ENCODE results near the gene TMEM198.

Gene TMEM198

DNA sequence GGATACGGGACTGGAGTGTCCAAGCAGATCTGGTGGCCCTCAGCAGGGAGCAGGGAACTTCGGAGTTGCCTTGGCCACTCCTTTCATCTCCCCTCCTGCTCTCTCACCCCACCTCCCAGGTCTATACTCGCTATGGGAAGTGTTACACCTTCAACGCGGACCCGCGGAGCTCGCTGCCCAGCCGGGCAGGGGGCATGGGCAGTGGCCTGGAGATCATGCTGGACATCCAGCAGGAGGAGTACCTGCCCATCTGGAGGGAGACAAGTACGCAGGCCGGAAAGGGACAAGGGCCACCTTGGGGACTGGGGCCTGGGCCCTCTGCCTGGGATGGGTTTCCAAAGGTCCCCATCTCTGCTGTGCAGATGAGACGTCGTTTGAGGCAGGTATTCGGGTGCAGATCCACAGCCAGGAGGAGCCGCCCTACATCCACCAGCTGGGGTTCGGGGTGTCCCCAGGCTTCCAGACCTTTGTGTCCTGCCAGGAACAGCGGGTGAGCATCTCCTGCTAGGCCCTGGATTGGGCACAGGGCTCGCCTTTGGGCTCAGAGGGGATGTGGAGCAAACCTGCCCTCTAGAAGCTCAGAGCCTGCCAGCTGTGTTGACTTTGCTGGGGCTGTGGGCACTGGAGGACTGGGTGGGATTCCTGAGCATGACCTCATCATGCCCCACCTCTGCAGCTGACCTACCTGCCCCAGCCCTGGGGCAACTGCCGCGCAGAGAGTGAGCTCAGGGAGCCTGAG lies 12.0 kb upstream of the TMEM198 start:
- no peak overlapping the region for H3K4me3 ChIP-seq (ENCODE audit: low read depth, low read length)
- no peak for DNase-seq (ENCODE audit: low read depth)
- TF ChIP-seq, protein P1, sequence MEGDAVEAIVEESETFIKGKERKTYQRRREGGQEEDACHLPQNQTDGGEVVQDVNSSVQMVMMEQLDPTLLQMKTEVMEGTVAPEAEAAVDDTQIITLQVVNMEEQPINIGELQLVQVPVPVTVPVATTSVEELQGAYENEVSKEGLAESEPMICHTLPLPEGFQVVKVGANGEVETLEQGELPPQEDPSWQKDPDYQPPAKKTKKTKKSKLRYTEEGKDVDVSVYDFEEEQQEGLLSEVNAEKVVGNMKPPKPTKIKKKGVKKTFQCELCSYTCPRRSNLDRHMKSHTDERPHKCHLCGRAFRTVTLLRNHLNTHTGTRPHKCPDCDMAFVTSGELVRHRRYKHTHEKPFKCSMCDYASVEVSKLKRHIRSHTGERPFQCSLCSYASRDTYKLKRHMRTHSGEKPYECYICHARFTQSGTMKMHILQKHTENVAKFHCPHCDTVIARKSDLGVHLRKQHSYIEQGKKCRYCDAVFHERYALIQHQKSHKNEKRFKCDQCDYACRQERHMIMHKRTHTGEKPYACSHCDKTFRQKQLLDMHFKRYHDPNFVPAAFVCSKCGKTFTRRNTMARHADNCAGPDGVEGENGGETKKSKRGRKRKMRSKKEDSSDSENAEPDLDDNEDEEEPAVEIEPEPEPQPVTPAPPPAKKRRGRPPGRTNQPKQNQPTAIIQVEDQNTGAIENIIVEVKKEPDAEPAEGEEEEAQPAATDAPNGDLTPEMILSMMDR (IDR thresholded peaks at IDR 0.05; ENCODE audit: low read depth, low read length, missing control alignments) = no peak
- in situ Hi-C loops (cut with HindIII; ENCODE audit: low sequenced_read_pairs) = loop anchor here (25.0 kb wide), 1 partner anchor 120 kb away; the partner anchor contains the start of gene DES

DNA sequence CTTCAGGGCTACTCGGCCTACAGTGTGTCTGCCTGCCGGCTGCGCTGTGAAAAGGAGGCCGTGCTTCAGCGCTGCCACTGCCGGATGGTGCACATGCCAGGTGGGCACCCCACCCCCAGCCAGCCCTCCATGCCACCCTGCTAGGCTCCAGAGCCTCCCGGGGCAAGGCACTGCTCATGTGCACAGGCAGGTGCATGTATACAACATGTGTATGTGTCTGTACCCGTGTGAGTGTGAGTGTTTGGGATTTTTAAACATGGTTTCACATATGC lies 11.5 kb upstream of the TMEM198 start:
- in situ Hi-C loops (cut with HindIII; ENCODE audit: low sequenced_read_pairs) = loop anchor here (25.0 kb wide), 1 partner anchor 120 kb away; the partner anchor contains the start of gene DES
- no peak overlapping the region for H3K4me3 ChIP-seq (ENCODE audit: low read depth, low read length)
- no peak for DNase-seq (ENCODE audit: low read depth)
- TF ChIP-seq, protein P1 (IDR thresholded peaks at IDR 0.05; ENCODE audit: low read depth, low read length, missing control alignments) = no peak

DNA sequence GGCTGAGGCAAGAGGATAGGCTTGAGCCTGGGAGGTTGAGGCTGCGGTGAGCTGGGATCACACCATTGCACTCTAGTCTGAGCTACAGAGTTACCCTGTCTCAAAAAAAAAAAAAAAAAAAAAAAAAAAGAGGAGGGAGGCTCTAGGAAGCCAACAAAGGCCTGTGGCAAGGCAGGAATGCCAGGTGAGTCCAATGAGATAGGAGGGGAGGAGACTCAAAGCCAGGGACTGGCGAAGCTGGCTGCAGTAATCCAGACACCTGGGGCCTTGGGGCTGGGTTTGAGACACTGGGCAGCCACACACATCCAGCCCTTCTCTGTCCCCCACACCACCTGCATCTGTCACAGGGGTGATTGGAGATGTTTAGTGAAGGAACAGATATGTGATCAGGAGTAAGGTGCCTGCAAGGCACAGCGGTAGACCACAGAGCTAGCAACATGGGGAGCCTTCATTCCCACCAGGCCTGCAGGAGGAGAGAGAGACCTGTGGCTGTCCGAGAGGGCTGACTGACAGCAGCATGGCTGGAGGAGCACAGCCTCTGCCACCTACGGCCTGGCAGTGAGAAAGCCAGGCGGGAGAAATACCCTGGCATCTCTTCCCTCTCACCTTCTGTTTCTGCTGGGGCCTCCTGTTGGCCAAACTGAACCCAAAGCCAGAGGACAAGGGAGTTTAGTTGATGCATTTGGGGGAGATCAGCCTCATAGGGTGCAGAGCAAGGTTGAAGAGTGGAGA lies 9.7 kb upstream of the TMEM198 start:
- in situ Hi-C loops (cut with HindIII; ENCODE audit: low sequenced_read_pairs) = loop anchor here (25.0 kb wide), 1 partner anchor 122 kb away; the partner anchor contains the start of gene DES
- no peak for DNase-seq (ENCODE audit: low read depth)
- TF ChIP-seq, protein P1 (IDR thresholded peaks at IDR 0.05; ENCODE audit: low read depth, low read length, missing control alignments) = no peak
- H3K4me3 ChIP-seq (ENCODE audit: low read depth, low read length) = no peak overlapping the region

DNA sequence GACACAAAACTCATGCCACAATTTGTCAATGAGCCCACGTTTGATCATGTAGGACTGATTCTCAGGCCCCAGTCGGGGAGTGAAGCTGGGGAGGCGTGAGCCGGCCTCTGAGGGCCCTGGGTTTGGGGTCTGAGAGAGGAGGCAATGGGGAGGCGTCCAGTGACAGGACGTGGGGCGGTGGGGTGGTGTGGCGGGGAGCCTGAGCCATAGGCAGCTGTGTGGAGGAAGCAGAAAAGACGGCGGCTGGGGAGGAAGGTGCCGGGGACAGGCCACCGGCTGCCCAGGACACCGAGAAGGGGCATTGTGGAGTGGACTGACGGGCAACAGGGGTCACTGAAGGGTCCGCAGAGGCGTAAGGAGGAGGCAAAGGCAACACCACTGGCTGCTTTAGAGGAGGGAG lies 7.4 kb upstream of the TMEM198 start:
- in situ Hi-C loops (cut with HindIII; ENCODE audit: low sequenced_read_pairs) = loop anchor here (25.0 kb wide), 1 partner anchor 124 kb away; the partner anchor contains the start of gene DES
- TF ChIP-seq, protein P1 (IDR thresholded peaks at IDR 0.05; ENCODE audit: low read depth, low read length, missing control alignments) = no peak
- H3K4me3 ChIP-seq (ENCODE audit: low read depth, low read length) = no peak overlapping the region
- DNase-seq (ENCODE audit: low read depth) = no peak

DNA sequence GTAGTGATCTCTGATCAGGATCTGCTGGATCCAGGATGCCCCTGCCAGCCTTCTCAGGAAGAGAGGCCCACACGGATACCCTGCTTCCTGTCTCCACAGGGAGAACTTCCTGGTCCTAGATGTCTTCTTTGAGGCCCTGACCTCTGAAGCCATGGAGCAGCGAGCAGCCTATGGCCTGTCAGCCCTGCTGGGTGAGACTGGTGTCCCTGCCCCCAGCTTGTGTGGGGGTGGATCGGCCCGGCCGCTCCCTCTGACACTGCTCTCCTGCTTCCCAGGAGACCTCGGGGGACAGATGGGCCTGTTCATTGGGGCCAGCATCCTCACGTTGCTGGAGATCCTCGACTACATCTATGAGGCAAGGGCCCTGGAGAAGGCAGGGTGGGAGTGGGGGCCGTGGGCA lies 6.9 kb upstream of the TMEM198 start:
- no peak overlapping the region for H3K4me3 ChIP-seq (ENCODE audit: low read depth, low read length)
- in situ Hi-C loops (cut with HindIII; ENCODE audit: low sequenced_read_pairs) = loop anchor here (25.0 kb wide), 1 partner anchor 125 kb away; the partner anchor contains the start of gene DES
- no peak for DNase-seq (ENCODE audit: low read depth)
- TF ChIP-seq, protein P1 (IDR thresholded peaks at IDR 0.05; ENCODE audit: low read depth, low read length, missing control alignments) = no peak

DNA sequence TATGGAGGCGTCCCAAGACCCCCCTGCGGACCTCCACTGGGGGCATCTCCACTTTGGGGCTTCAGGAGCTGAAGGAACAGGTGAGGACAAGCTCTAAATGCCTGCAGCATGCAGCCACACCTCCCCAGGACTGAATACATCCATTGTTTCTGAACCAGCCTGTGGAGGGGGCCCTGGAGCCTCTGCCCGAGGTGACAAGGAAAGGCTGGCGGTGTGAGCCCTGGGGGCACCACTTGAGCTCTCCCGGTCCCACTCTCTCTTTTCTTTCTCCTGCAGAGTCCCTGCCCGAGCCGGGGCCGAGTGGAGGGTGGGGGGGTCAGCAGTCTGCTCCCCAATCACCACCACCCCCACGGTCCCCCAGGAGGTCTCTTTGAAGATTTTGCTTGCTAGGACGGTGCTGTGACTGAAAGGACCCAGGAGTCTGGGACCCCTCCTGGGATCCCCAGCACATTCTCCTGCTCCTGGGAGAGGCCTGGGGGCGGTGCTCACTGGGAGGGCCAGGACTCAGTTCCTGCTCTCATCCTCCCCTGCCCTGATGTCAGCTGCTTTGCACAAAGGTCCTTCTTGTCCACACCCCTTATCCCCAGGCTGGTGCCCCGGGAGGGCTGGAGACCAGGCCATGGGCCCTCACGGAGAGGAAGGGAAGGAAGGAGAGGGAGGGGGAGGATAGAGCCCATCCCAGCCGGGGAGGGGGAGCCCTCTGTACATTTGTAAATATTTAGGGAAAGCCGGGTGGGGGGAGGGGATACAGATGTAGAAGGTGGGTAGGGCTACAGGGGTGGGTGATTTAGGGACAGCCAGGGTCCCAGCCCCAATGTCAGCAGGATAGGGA lies 6.0 kb upstream of the TMEM198 start:
- TF ChIP-seq, protein P1 (IDR thresholded peaks at IDR 0.05; ENCODE audit: low read depth, low read length, missing control alignments) = no peak
- in situ Hi-C loops (cut with HindIII; ENCODE audit: low sequenced_read_pairs) = loop anchor here (25.0 kb wide), 1 partner anchor 126 kb away; the partner anchor contains the start of gene DES
- no peak overlapping the region for H3K4me3 ChIP-seq (ENCODE audit: low read depth, low read length)
- DNase-seq (ENCODE audit: low read depth) = no peak

Measured in astrocyte of the cerebellum (primary cell).